NB4 (cell line): ENCODE measurements around the gene GMNC.

Source experiments
- POLR2A ChIP-seq: IDR thresholded peaks from 2 replicates; pipeline ENCODE4 v1.6.1; 2011; ENCODE audit warnings: mild to moderate bottlenecking; ENCODE audit not compliant: insufficient read length; ENCODE audit errors: extremely low read depth
- TF ChIP-seq, protein P1 (sequence below): IDR thresholded peaks from one replicate; pipeline ENCODE4 v1.5.1; 2012; ENCODE audit warnings: low read depth, low read length

DNA sequence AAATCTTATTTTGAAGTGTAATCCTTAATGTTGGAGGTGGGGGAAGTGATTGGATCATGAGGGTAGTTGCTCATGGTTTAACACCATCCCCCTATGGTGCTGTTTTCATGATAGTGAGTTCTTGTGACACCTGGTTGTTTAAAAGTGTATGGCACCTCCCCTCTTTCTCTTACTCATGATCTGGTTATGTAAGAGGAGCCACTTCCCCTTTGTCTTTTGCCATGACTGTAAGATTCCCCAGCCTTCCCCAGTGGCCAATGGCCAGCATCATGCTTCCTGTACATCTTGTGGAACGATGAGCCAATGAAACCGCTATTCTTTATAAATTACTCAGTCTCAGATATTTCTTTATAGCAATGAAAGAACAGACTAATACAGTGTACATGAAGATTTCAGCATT, 39.8 kb upstream of the GMNC start:
- no peak for TF ChIP-seq POLR2A
- TF ChIP-seq, protein P1, sequence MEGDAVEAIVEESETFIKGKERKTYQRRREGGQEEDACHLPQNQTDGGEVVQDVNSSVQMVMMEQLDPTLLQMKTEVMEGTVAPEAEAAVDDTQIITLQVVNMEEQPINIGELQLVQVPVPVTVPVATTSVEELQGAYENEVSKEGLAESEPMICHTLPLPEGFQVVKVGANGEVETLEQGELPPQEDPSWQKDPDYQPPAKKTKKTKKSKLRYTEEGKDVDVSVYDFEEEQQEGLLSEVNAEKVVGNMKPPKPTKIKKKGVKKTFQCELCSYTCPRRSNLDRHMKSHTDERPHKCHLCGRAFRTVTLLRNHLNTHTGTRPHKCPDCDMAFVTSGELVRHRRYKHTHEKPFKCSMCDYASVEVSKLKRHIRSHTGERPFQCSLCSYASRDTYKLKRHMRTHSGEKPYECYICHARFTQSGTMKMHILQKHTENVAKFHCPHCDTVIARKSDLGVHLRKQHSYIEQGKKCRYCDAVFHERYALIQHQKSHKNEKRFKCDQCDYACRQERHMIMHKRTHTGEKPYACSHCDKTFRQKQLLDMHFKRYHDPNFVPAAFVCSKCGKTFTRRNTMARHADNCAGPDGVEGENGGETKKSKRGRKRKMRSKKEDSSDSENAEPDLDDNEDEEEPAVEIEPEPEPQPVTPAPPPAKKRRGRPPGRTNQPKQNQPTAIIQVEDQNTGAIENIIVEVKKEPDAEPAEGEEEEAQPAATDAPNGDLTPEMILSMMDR: no peak
